NCI-H1694 treated with DMSO at 0.1 percent for 48 hours (cell line): Measurements from ENCODE around the gene GLDC.
A peak's percentile ranks its signal among the peaks of the same experiment; 100 is the strongest.
"Not testable (repeated sequence)": the region's sequence is repeated elsewhere in the genome, so short reads cannot be mapped to it uniquely, and the experiment has no call there.

Experiments used
- DNase-seq: peaks from one replicate; lab custom pipeline; 2025; lab: John Stamatoyannopoulos, UW

Gene GLDC

GRCh38 chr9:6565312-6565711 is 80.2 kb downstream of the GLDC start:
- DNase-seq = no peak

GRCh38 chr9:6564868-6565267 is 80.7 kb downstream of the GLDC start:
- DNase-seq = no peak

GRCh38 chr9:6564360-6564759 is 81.2 kb downstream of the GLDC start:
- DNase-seq = no peak

DNA sequence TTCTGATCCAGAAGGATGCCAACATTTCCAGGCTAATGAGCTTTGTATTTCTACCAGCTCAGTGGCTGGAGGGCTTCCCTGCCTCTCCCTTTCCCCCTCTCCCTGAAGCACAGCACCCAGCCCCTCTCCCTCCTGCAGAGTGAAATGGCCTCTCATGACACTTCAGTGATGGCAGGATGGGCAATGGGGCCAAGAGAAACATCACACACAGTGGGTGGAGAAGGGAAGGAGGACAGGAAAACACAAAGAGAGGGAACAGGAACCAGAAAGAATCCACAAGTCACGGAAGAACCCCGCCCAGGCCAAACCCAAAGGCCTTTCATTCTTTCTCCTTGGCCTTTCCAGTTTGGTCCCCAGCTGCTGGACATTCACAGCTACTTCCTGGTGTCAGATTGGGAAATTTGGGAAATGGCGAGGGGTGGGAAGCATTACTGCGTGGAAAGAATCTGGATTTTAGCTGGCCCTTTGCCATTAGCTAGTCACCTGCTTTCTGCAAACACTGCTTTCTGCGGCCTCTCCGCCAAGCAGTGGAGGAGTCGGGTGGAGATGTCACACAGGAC is 82.6 kb downstream of the GLDC start:
- no peak for DNase-seq

- DNase-seq = no peak
Observed at GRCh38 chr9:6562201-6562600, 83.3 kb downstream of the GLDC start.

- no peak for DNase-seq
Observed at GRCh38 chr9:6557883-6558616, 87.5 kb downstream of the GLDC start.

DNA sequence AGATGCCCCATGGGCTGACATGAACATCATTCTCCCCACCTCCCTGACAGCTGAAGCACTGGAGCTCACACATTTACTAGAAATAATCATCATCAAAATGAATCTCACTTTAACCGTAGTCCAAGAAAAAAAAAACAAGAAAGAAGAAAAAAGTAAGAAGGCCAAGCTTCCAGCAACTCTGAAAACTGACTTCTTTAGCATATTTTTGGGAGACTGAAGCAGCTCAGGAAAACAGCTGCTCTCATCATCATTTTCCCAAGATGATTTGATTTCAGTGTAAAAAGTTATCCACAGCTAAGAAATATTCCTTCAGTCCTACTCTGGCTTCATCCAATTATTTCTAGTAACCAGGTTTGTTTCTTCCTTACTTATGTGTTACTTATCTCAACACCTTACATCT is 91.7 kb downstream of the GLDC start:
- no peak for DNase-seq

GRCh38 chr9:6552498-6553121 is 92.9 kb downstream of the GLDC start:
- no peak for DNase-seq

- peak; percentile 34 for DNase-seq
Observed at GRCh38 chr9:6552033-6552432, 93.5 kb downstream of the GLDC start.

DNA sequence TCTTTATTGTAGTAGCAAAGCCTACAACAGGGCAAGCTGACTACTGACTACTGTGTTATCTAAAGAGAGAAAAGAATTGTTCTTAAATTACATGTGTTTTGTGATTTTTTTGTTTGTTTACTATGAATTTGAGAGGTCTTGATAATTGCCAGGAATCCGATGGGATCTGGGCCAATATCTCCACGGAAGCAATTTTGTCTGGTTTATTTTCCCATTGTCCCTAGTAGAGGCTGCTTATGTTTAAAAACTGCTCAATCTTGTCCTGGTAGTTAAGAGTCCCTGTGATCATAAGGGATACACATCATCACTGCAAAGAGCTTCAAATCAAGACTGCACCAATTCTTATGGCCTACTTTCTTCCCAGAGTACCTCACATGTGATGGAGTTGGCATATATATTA is 94.4 kb downstream of the GLDC start:
- no peak for DNase-seq

- no peak for DNase-seq
Observed at GRCh38 chr9:6549106-6549800, 96.3 kb downstream of the GLDC start.

- no peak for DNase-seq
Observed at GRCh38 chr9:6545017-6545691, 100.4 kb downstream of the GLDC start.

DNA sequence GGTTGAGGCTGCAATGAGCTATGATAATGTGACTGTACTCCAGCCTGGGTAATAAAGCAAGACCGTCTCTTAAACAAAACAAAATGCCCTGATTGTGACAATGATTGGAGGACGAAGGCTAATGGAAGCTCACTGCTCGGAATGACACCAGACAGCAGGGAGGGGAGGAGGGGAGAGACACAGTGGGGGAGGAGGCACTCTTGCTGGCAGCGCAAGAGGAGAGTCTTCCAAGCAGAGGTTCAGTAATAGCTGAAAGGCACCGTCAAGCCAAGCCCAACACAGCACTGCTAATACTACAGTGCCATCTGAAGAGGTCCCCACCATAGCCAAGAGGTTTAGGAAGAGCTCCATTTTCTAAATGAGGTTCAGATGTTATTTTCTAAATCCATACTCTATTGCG is 102.3 kb downstream of the GLDC start:
- DNase-seq = no peak

GRCh38 chr9:6542617-6543016 is 102.9 kb downstream of the GLDC start:
- DNase-seq = not testable (repeated sequence)

DNA sequence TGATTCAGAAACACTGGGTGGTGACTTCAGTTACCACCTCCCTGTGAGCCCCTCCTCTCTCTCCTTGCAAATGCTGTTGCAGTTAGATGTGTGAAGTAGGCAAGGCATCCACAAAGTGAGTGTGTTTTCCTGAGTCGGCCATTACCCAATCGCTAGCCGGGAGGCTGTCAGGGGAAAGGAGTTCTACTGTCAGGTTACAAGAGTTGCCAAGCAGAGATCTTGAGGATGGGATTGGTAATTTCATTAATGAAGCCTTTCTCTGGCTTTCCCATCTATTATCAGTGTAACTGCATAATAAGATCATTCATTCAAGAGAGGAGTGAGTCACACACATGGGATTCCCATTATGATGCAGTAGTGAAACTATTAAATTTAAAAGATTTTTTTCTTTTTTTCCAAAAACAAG is 106.9 kb downstream of the GLDC start:
- no peak for DNase-seq

DNA sequence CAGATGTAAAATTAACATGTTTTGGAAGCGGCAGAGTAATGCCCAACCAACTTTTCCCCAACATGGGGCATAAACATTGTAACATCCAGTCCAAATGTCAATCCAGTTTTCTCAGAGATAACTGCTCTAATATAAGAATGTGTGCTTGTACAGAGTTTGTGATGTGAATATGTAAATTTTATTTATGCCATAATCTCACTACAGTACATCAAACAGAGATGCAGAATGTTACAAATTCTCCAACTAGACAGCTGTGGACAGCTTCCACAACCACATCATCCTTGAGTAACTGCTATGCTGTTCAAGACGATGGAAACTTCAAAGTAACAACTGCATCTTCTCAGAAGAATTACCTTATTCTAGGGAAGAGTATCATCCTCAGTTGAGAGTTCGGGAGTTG is 109.9 kb downstream of the GLDC start:
- no peak for DNase-seq

DNA sequence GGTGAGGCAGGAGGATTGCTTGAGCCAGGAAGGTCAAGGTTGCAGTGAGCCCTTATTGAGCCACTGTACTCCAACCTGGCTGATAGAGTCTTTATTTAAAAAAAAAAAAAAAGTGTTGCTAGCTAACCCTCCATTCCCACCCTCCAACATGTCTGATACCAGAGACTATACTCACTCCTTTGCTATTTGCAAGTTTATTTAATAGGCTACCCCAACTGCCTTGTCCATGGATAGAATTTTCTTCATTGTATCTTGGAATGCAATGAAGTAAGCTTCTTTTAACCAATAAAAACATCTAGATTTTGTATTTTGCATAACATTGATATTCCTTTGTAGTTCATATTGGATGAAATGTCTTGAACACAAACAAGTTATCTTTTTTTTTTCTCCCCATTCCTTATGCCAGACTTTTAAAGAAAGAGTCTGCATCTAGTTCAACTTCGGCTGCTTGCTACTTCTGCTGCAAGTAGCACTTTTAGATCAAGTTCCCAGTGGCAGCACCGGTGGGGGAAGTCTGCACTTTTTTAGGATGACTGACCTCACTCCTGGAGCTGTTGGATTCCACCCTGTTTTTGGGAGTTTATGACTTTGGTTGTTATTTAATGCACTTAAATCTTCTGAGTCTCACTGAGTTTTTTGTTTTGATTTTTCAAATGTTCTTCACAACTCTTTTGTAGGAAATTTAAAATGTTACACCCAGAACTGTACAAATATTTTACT is 120.0 kb downstream of the GLDC start:
- DNase-seq = no peak

GRCh38 chr9:6522263-6522662 is 123.3 kb downstream of the GLDC start:
- no peak for DNase-seq

DNA sequence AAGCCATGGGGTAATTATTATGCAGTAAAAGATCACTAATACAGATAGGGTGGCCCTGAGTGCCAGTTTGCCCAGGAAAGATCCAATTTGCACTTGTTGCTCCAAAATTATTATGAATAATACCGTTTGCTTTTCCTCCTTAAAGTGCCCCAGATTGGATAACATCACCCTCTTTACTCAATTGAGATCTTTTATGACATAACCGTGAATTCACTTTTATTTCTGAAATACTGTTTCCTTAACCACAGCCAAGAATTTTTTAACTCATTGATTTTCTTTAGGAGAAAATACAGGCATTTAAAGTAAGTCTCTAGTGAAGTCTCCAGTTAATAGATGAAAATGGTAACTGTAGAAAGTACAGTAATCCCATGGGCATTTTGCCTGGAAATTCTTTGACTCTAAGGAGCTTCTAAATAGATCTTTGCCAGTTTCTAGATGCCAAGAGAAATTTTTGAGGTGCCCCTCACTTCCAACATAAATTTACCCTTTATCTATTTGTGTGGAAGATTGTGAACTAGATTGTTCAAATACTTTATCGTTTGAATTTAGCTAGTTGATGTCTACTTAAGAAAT is 133.4 kb downstream of the GLDC start:
- DNase-seq = no peak

GRCh38 chr9:6506571-6506970 is 139.0 kb downstream of the GLDC start:
- no peak for DNase-seq

DNA sequence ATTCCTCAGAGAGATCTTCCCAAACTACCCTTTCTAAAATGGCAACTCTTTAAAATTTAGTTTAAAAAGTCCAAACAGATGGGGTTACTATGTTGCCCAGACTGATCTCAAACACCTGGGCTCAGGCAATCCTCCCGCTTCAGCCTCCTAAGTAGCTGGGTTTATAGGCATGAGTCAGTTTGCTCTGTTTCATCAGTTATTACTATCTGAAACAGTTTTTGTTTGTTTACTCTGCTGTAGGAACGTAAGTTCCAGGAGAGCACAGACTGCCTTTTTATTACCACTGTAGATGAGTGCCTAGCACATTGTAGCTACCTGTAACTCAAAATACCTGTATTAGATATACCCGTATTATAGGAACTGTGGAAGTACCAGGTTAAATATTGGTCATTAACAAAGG is 143.1 kb downstream of the GLDC start:
- no peak for DNase-seq
